Neural progenitor cell (in vitro differentiated cells): ENCODE measurements around the gene TBCD. TPM values are rescaled to one million over a fixed set of nuclear protein-coding genes. Genes with fewer than 3 reads are reported as not detected.

Source experiments
- DNase-seq: peaks from one replicate; pipeline ENCODE4 v3.0.0-alpha.2; 2016; ENCODE audit warnings: low spot score
- H2AFZ ChIP-seq: fragments of 200-600 bp; sonication (generic); replicated peaks from 2 replicates; pipeline ENCODE4 v1.6.1; 2016; ENCODE audit warnings: antibody characterized with exemption
- H3F3A ChIP-seq: fragments of 200-600 bp; sonication (generic); 2 replicates; pipeline ENCODE4 v1.6.1; 2016; ENCODE audit warnings: antibody characterized with exemption, low read depth
- H3K27ac ChIP-seq: fragments of 200-600 bp; sonication (generic); 2 replicates; pipeline ENCODE4 v1.5.1; 2016; ENCODE audit warnings: mild to moderate bottlenecking
- H3K27me3 ChIP-seq: fragments of 200-600 bp; sonication (generic); 2 replicates; pipeline ENCODE4 v1.6.1; 2016; ENCODE audit warnings: mild to moderate bottlenecking, moderate library complexity
- H3K36me3 ChIP-seq: fragments of 200-600 bp; sonication (generic); 2 replicates; pipeline ENCODE4 v1.5.1; 2016
- H3K4me1 ChIP-seq: fragments of 200-600 bp; sonication (generic); 2 replicates; pipeline ENCODE4 v1.6.1; 2016; ENCODE audit warnings: mixed run types
- H3K4me2 ChIP-seq: fragments of 200-600 bp; sonication (generic); 2 replicates; pipeline ENCODE4 v1.6.1; 2016
- H3K4me3 ChIP-seq: fragments of 200-600 bp; sonication (generic); 2 replicates; pipeline ENCODE4 v1.5.1; 2016
- H3K79me2 ChIP-seq: fragments of 200-600 bp; sonication (generic); 2 replicates; pipeline ENCODE4 v1.6.1; 2016; ENCODE audit warnings: low read depth
- H3K9ac ChIP-seq: fragments of 200-600 bp; sonication (generic); 2 replicates; pipeline ENCODE4 v1.6.1; 2016
- H3K9me3 ChIP-seq: fragments of 200-600 bp; sonication (generic); 2 replicates; pipeline ENCODE4 v1.5.1; 2016; ENCODE audit warnings: low read depth
- H4K20me1 ChIP-seq: fragments of 200-600 bp; sonication (generic); 2 replicates; pipeline ENCODE4 v1.6.1; 2016; ENCODE audit warnings: low read depth
- H3K27ac Mint-ChIP-seq: 3 replicates; pipeline ENCODE4 v1.8.0; 2021; ENCODE audit warnings: mixed read lengths
- H3K27me3 Mint-ChIP-seq: 2 replicates; pipeline ENCODE4 v1.8.0; 2022; ENCODE audit warnings: low read depth, mild to moderate bottlenecking, inconsistent platforms, moderate library complexity, mixed read lengths; ENCODE audit not compliant: insufficient read depth
- H3K36me3 Mint-ChIP-seq: 3 replicates; pipeline ENCODE4 v1.8.0; 2021; ENCODE audit warnings: mixed read lengths
- H3K4me1 Mint-ChIP-seq: 3 replicates; pipeline ENCODE4 v1.8.0; 2021; ENCODE audit warnings: mixed read lengths
- H3K4me3 Mint-ChIP-seq: 3 replicates; pipeline ENCODE4 v1.8.0; 2021; ENCODE audit warnings: mild to moderate bottlenecking, moderate library complexity, mixed read lengths
- H3K9me3 Mint-ChIP-seq: 3 replicates; pipeline ENCODE4 v1.8.0; 2020; ENCODE audit warnings: mixed read lengths
- EZH2 ChIP-seq: fragments of 200-600 bp; sonication (generic); IDR thresholded peaks from 2 replicates; pipeline ENCODE4 v1.6.1; 2017; ENCODE audit warnings: antibody characterized with exemption, mild to moderate bottlenecking, moderate library complexity
- EZH2phosphoT487 ChIP-seq: fragments of 200-600 bp; sonication (generic); IDR thresholded peaks from 2 replicates; pipeline ENCODE4 v1.6.1; 2017; ENCODE audit warnings: antibody characterized with exemption
- total RNA-seq: library from RNA; depleted of rRNA; stranded (reverse); fragments of >200 nt; gene quantifications from 2 replicates; pipeline ENCODE4 v1.2.3, GENCODE V29; 2015; ENCODE audit warnings: low replicate concordance
- TF ChIP-seq, protein P1 (sequence below): fragments of 200-600 bp; sonication (generic); IDR thresholded peaks from 2 replicates; pipeline ENCODE4 v1.5.1; 2017; ENCODE audit warnings: antibody characterized with exemption, mild to moderate bottlenecking

Gene TBCD
- total RNA-seq, 1 donor from 2014 or later, result 76.4 TPM

DNA sequence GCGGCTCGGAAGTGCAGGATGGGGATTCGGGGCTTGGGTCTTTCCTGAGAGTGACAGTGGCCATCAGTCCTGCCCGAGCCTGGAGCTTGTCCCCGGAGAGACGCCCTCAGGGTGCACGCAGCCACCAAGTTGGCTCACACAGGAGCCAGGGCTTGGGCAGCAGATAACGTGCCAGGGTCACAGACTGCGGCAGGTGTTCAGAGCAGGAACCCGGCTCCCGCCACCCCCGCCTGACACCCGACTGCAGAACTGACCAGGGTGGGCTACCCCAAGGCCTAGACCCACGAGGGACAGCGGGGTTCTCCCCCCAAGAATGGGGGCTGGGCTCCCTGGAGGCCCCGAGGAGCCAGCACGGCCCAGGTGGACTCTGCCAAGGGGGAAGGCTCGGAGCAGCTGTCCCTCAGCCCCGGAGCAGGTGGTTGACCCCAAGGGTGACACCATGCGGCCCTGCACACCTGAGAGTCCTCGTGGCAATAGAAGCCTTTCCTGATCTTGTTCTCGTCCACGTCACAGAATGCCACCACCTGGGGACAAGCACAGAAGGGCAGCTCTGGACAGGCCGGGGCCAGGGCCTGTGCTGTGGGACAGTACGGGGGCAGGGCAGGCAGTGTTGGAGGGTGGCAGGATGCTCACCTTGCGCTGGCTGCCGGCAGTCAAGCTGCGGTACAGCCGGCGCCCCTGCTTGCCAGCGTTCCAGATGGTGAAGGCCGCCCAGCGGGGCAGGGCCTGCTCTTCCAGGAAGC is 205.0 kb downstream of the TBCD start:
- no peak overlapping the region for H3K27ac Mint-ChIP-seq

DNA sequence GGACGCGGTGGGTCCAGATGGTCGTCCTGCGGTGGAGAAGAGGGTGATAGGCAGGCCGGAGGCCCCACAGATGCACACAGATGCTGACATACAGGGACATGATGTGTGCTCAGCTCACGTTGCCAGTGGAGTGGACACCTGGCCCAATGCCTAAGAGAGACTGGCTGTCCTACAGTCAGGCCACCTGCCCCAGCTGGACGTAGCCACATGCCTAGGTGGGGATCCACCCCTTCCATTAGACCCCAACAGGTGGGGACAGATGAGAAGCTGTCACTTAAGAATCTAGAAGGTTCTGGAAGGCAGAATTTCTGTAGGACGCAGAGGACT is 205.6 kb downstream of the TBCD start:
- Histone ChIP-seq H3K36me3 (no peaks in the 10 kb centered on the region), H3F3A (no peaks in the 10 kb centered on the region), H4K20me1 (no peaks in the 10 kb centered on the region), H3K9ac (no peak overlapping the region), H3K4me2 (no peak overlapping the region), H3K27ac (no peak overlapping the region), H3K4me3 (no peak overlapping the region), H2AFZ (no peak overlapping the region), H3K79me2 (no peaks in the 10 kb centered on the region), H3K4me1 (no peaks in the 10 kb centered on the region), H3K9me3 (peaks cover 4% of the 10 kb centered on the region), H3K27me3 (no peaks in the 10 kb centered on the region)
- H3K36me3 Mint-ChIP-seq, result peaks cover 42% of the 10 kb centered on the region
- no peaks in the 10 kb centered on the region for H3K4me1 Mint-ChIP-seq
- H3K27me3 Mint-ChIP-seq, result peaks cover 8% of the 10 kb centered on the region
- H3K4me3 Mint-ChIP-seq, result no peak overlapping the region
- no peak overlapping the region for H3K27ac Mint-ChIP-seq
- no peak for DNase-seq
- TF ChIP-seq EZH2phosphoT487 (no peak), EZH2 (no peak)
- TF ChIP-seq, protein P1, sequence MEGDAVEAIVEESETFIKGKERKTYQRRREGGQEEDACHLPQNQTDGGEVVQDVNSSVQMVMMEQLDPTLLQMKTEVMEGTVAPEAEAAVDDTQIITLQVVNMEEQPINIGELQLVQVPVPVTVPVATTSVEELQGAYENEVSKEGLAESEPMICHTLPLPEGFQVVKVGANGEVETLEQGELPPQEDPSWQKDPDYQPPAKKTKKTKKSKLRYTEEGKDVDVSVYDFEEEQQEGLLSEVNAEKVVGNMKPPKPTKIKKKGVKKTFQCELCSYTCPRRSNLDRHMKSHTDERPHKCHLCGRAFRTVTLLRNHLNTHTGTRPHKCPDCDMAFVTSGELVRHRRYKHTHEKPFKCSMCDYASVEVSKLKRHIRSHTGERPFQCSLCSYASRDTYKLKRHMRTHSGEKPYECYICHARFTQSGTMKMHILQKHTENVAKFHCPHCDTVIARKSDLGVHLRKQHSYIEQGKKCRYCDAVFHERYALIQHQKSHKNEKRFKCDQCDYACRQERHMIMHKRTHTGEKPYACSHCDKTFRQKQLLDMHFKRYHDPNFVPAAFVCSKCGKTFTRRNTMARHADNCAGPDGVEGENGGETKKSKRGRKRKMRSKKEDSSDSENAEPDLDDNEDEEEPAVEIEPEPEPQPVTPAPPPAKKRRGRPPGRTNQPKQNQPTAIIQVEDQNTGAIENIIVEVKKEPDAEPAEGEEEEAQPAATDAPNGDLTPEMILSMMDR, result no peak
- peaks cover 35% of the 10 kb centered on the region for H3K9me3 Mint-ChIP-seq

More for the DNA sequence above, 205.0 kb downstream of the TBCD start:
- no peak overlapping the region for H3K4me3 Mint-ChIP-seq
- H3K36me3 ChIP-seq, result no peaks in the 10 kb centered on the region
- no peaks in the 10 kb centered on the region for H3K79me2 ChIP-seq
- H3K36me3 Mint-ChIP-seq, result peaks cover 48% of the 10 kb centered on the region
- no peaks in the 10 kb centered on the region for H3K4me1 ChIP-seq
- no peaks in the 10 kb centered on the region for H3F3A ChIP-seq
- H3K9me3 Mint-ChIP-seq, result peaks cover 40% of the 10 kb centered on the region
- peaks cover 8% of the 10 kb centered on the region for H3K27me3 Mint-ChIP-seq
- no peak overlapping the region for H3K4me2 ChIP-seq
- no peak overlapping the region for H3K27ac ChIP-seq
- H3K4me3 ChIP-seq, result no peak overlapping the region
- no peak overlapping the region for H3K9ac ChIP-seq
- no peaks in the 10 kb centered on the region for H3K4me1 Mint-ChIP-seq
- no peak overlapping the region for H2AFZ ChIP-seq
- TF ChIP-seq, protein P1, result no peak
- TF ChIP-seq EZH2phosphoT487 (no peak), EZH2 (no peak)
- H3K27me3 ChIP-seq, result no peaks in the 10 kb centered on the region
- DNase-seq, result no peak
- H3K9me3 ChIP-seq, result peaks cover 4% of the 10 kb centered on the region
- H4K20me1 ChIP-seq, result no peaks in the 10 kb centered on the region

DNA sequence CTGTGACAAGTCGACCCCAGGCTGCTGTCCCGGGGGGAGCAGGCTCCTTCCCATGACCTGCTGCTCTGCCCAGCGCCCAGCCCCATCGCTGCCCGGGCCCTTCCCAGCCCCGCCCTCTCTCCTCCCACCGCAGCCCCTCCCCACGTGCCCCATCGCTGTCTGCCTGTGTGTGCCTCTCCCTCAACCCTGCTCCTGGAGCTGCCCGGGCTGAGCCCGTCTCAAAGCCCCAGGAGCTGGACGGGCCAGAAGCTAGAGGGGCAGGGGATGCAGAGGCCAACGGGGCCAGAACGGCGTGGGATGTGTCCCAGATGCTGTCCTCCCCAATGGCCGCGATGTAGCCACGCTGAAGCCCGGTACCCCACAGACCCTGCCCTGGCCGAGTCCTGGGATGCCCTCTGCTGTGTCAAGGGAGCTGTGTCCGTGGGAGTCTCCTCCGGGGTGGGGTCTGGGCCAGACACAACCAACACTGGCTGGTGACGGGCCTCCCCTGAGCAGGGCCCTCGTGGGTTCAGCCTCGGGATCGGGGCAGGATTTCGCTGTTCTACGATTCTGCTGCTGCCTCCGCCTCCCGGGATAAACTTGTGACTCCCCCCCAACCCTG is 206.2 kb downstream of the TBCD start:
- peaks cover under 1% of the 10 kb centered on the region for H3K4me1 Mint-ChIP-seq
- Histone ChIP-seq H4K20me1 (no peaks in the 10 kb centered on the region), H3K36me3 (no peaks in the 10 kb centered on the region), H3K27ac (no peak overlapping the region), H3F3A (peaks cover 3% of the 10 kb centered on the region), H3K4me2 (no peak overlapping the region), H3K27me3 (no peaks in the 10 kb centered on the region), H3K9me3 (no peaks in the 10 kb centered on the region), H3K4me1 (peaks cover 4% of the 10 kb centered on the region), H3K79me2 (no peaks in the 10 kb centered on the region), H3K9ac (no peak overlapping the region), H2AFZ (no peak overlapping the region), H3K4me3 (no peak overlapping the region)
- H3K27me3 Mint-ChIP-seq, result peaks cover 8% of the 10 kb centered on the region
- H3K4me3 Mint-ChIP-seq, result no peak overlapping the region
- no peak for DNase-seq
- H3K9me3 Mint-ChIP-seq, result peaks cover 29% of the 10 kb centered on the region
- peaks cover 36% of the 10 kb centered on the region for H3K36me3 Mint-ChIP-seq
- no peak for TF ChIP-seq EZH2phosphoT487
- H3K27ac Mint-ChIP-seq, result no peak overlapping the region
